Measurements from ENCODE around the gene PRCC.

The PRCC gene

GRCh38 chr1:156746406-156746727, 21.0 kb upstream of the PRCC start:
- Histone ChIP-seq H3K27ac (peak overlapping the region; percentile 98 to 99), H3K4me3 (peak overlapping the region; percentile 82 to 91), H3K9me3 (no peaks in the 10 kb centered on the region), H3K4me1 (peaks cover 0 to 64% (median 50%) of the 10 kb centered on the region in 4 donors), H3K36me3 (peaks cover 16 to 34% (median 32%) of the 10 kb centered on the region in 3 donors), H3K27me3 (no peaks in the 10 kb centered on the region)
- no peak for TF ChIP-seq CTCF (IDR thresholded peaks at IDR 0.05)
- DNase-seq, result no peak
- intact Hi-C loops (cut with DNase I; ENCODE audit: low total_unique reads), result no loop called here

- H3K27ac ChIP-seq, result peak overlapping the region; percentile 98 to 99
- H3K4me3 ChIP-seq, result peak overlapping the region; percentile 82 to 91
- H3K9me3 ChIP-seq, result no peaks in the 10 kb centered on the region
- TF ChIP-seq CTCF (IDR thresholded peaks at IDR 0.05), result no peak
- peak; percentile 97 to 98 for DNase-seq
- intact Hi-C loops (cut with DNase I; ENCODE audit: low total_unique reads), result no loop called here
- peaks cover 0 to 58% (median 47%) of the 10 kb centered on the region in 4 donors for H3K4me1 ChIP-seq
- peaks cover 16 to 32% (median 32%) of the 10 kb centered on the region in 3 donors for H3K36me3 ChIP-seq
- no peaks in the 10 kb centered on the region for H3K27me3 ChIP-seq
Observed at GRCh38 chr1:156746728-156747631, 20.4 kb upstream of the PRCC start.

GRCh38 chr1:156747742-156748669, 19.3 kb upstream of the PRCC start:
- Histone ChIP-seq H3K4me1 (peaks cover 0 to 65% (median 54%) of the 10 kb centered on the region in 4 donors), H3K9me3 (no peaks in the 10 kb centered on the region), H3K36me3 (peaks cover 13 to 22% (median 21%) of the 10 kb centered on the region in 3 donors), H3K4me3 (peak overlapping the region; percentile 82 to 91), H3K27me3 (no peaks in the 10 kb centered on the region), H3K27ac (peak overlapping the region; percentile 98 to 99)
- intact Hi-C loops (cut with DNase I; ENCODE audit: low total_unique reads), result no loop called here
- no peak for DNase-seq
- TF ChIP-seq CTCF (IDR thresholded peaks at IDR 0.05), result no peak

- peak overlapping the region; percentile 98 to 99 for H3K27ac ChIP-seq
- no peaks in the 10 kb centered on the region for H3K27me3 ChIP-seq
- peak overlapping the region; percentile 82 to 91 for H3K4me3 ChIP-seq
- peaks cover 0 to 70% (median 57%) of the 10 kb centered on the region in 4 donors for H3K4me1 ChIP-seq
- peak; percentile 75 to 81 for DNase-seq
- TF ChIP-seq CTCF (IDR thresholded peaks at IDR 0.05), result no peak
- intact Hi-C loops (cut with DNase I; ENCODE audit: low total_unique reads), result no loop called here
- H3K36me3 ChIP-seq, result peaks cover 5 to 14% (median 13%) of the 10 kb centered on the region in 3 donors
- no peaks in the 10 kb centered on the region for H3K9me3 ChIP-seq
Observed at GRCh38 chr1:156748670-156749418, 18.5 kb upstream of the PRCC start.

All from tibial artery (tissue), 4 donors.